IPS DF 19.7 (cell line): ENCODE data around the gene P2RX2.

Source experiments
- DNase-seq: peaks from one replicate; pipeline ENCODE4 v3.0.0-alpha.2; 2013; ENCODE audit warnings: low read depth, low spot score

The P2RX2 gene

DNA sequence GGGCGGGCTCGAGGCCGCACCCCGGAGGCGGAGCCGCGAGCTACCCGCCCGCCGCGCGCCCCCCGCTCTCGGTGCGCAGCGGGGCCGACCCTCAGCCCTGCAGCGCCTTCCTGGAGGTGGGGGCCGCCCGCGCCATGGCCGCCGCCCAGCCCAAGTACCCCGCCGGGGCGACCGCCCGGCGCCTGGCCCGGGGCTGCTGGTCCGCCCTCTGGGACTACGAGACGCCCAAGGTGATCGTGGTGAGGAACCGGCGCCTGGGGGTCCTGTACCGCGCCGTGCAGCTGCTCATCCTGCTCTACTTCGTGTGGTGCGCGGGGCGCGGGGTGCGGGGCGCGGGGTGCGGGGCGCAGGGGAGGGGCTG lies at the start of gene P2RX2:
P2RX2 (plus strand) TSS at position 94 of the 361 bp plus-strand sequence; CDS start at position 135, 41 bp downstream.
- DNase-seq, result no peak

DNA sequence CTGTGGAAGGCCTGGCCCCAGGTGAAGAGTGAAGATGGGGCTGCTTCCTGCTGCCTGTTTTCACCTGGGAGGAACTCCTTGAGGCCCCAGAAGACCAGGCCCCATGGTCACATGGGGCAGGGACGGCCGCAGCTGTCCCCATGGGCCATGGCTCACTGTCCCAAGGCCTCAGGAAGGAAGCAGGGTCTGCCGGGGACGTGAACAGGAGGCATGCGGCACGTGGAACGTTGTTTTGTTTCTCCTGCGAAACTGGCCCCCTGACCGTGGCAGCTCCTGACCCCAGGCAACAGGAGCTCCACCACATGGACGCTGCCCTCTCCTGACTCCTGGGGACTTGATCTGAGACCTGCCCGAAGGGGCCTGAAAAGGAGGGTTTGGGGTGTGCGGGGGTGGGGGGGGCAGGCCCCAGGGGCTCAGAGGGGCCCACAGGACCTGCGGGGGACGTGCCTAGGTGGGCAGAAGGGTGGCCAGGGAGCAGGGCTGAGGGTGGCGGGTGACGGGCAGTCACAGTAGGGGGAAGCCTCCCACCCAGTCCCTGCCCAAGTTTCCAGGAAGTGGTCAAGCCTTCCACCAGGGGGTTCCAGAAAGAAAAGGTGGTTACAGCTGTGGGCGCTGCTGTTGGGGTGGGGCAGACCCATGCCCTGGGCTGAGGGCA lies 49.6 kb upstream of the P2RX2 start:
- no peak for DNase-seq

GRCh38 chr12:132569856-132570480 lies 48.6 kb upstream of the P2RX2 start:
- no peak for DNase-seq

- no peak for DNase-seq
Measured at GRCh38 chr12:132570635-132571034, 47.9 kb upstream of the P2RX2 start.

DNA sequence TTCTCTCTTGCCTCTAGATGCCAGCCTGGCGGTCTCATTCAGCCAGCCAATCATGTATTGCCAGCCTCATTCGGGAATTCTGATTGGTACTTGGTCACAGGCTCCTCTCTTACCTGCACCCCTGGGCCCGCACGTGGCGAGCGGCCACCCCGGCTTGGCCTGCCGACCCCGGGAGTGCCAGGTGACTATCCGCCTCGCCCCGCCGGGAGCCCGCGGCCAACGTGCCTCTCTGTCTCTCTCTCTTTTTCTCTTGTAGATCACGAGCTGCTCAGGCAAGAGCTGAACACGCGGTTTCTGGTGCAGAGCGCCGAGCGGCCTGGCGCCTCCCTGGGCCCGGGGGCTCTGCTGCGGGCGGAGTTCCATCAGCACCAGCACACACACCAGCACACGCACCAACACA lies 47.5 kb upstream of the P2RX2 start:
- no peak for DNase-seq

GRCh38 chr12:132571598-132571997 lies 47.0 kb upstream of the P2RX2 start:
- DNase-seq, result no peak

- no peak for DNase-seq
Measured at GRCh38 chr12:132572106-132572505, 46.5 kb upstream of the P2RX2 start.

- DNase-seq, result no peak
Measured at GRCh38 chr12:132572801-132573760, 45.5 kb upstream of the P2RX2 start.

DNA sequence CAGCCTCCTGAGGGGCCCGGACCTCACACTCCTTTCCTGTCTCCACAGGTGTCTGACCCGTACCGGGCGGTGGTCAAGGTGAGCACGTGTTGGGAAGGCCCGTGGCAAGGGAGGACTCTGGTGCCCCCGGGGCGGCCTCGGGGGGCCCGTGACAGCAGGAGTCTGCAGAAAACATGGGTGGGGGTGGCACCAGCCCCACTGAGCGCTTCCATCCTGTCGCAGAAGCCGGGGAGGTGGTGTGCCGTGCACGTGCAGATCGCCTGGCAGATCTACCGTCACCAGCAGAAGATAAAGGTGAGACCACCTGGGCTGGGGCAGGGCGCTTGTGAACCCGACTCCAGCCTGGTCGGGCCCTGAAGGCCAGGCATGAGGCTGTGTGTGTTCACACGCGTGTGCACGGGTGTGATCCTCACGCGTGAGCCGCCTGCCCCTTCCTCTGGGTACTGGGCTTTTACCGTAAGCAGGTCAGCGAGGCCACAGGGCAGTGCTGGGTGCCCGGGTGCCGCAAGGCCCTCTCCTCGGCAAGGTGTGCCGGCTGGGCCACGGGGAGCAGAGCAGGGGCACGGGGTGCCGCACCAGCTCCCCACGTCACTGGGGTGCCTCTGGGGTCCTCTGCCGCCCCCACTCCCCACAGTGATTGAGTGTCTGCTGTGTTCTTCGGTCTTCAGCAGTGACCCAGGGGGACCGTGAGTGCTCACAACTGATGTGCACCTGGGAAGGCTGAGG lies 44.1 kb upstream of the P2RX2 start:
- DNase-seq, result no peak

DNA sequence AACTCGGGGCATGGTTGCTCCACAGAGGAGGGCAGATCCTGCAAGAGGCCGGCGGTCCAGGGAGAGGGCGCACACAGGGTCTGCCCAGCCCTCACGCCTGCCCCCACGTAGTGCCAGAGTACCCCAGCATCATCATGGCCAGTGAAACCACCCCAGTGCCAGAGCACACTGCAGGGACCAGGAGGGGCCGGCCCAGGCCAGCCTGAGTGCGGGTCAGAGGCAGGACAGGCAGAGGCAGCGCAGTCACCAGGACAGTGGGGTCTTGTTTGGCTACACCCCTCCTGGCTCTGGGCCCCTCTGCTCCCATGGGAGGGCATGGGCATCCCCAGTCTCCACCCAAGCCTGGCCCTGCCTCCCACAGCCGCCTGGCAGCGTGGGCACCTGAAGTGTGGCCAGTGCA lies 42.9 kb upstream of the P2RX2 start:
- no peak for DNase-seq

GRCh38 chr12:132576701-132577100 lies 41.9 kb upstream of the P2RX2 start:
- no peak for DNase-seq

GRCh38 chr12:132577191-132577920 lies 41.2 kb upstream of the P2RX2 start:
- DNase-seq, result no peak

DNA sequence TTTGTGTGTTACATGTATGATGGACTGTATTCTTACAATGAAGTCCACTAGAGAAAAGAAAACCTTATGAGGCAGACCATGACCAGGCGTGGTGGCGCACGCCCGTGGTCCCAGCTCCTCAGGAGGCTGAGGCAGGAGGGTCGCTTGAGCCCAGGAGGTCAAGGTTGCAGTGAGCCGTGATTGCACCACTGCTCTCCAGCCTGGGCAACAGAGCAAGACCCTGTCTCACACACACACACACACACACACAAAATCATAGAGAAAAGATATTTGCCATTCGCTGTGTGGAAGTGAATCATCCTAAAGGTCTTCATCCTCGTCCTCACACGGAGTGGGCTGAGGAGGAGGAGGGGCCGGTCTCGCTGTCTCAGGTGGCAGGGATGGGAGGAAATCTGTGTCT lies 40.5 kb upstream of the P2RX2 start:
- DNase-seq, result no peak

DNA sequence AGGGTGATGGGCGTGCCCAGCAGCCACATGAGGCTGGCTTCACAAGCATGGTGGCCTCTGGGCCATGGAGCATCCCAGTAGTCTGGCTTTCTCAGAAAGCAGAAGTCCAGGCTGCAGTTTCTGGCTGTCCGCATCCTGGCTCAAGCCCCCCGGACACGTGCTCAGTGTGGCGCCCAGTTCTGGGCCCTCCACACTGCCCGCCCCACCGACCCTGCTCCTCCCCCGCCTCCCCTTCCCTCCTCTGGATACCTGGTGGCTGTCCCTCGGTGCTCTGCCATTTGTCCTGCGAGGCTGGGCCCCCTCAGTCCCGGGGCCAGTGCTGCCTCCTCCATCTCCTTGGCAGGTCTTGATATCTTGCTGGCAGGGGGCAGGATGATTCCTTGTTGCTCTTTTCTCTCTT lies 39.8 kb upstream of the P2RX2 start:
- no peak for DNase-seq

- DNase-seq, result no peak
Measured at GRCh38 chr12:132579744-132580143, 38.8 kb upstream of the P2RX2 start.

DNA sequence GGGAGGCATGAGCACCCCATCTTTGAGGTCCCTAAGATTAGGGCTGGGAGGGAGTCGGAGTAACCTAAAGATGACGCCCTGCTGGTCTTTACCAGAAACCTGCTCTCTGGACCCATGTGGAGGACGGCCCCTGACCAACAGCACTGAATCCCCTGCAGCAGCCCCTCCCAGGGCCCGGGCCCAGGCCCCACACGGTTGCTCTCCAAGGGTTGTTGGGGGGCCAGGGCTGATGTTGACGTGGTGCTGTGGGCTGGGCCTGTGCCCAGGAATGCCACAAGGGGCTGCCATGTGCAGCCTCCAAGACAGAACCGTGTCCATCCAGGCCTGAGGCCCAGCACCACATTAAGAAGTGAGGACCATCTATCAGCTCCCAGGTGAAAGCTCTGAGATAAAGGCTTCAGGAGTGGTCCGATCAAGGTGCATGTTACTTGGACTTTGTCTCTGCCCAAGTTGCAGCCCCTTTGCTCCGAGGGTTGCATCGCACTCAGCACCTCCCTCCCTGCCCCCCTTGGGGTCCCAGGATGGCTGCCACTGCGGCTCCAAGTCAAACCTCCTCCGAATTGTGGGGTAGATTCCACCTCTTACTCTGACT lies 37.8 kb upstream of the P2RX2 start:
- DNase-seq, result no peak

- no peak for DNase-seq
Measured at GRCh38 chr12:132581348-132582057, 37.1 kb upstream of the P2RX2 start.

GRCh38 chr12:132582058-132582420 lies 36.5 kb upstream of the P2RX2 start:
- DNase-seq, result no peak

- DNase-seq, result no peak
Measured at GRCh38 chr12:132582582-132583410, 35.8 kb upstream of the P2RX2 start.

DNA sequence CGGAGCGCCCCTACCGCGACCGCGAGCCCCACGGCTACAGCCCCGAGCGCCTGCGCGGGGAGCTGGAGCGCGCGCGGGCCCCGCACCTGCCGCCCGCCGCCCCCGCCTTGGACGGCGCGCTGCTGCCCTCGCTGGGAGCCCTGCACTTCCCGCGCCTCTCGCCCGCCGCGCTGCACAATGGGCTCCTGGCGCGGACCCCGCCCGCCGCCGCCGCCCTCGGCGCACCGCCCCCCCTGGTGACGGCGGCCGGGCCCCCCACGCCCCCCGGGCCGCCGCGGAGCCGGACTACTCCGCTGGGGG lies 35.2 kb upstream of the P2RX2 start:
- no peak for DNase-seq
